Fibroblast of skin of back (primary cell): Measurements from ENCODE around the gene BTBD16.

Source experiments
- DNase-seq: peaks from one replicate; pipeline ENCODE4 v3.0.0-alpha.2; 2013

Gene BTBD16

GRCh38 chr10:122346326-122346950, 75.3 kb downstream of the BTBD16 start:
- DNase-seq = no peak

GRCh38 chr10:122347170-122347841, 76.2 kb downstream of the BTBD16 start:
- no peak for DNase-seq

GRCh38 chr10:122348512-122348911, 77.4 kb downstream of the BTBD16 start:
- DNase-seq = no peak

- no peak for DNase-seq
Measured at GRCh38 chr10:122348935-122349361, 77.9 kb downstream of the BTBD16 start.

GRCh38 chr10:122349758-122350369, 78.8 kb downstream of the BTBD16 start:
- no peak for DNase-seq

GRCh38 chr10:122350893-122351292, 79.8 kb downstream of the BTBD16 start:
- DNase-seq = no peak

- no peak for DNase-seq
Measured at GRCh38 chr10:122352817-122353525, 81.9 kb downstream of the BTBD16 start.

GRCh38 chr10:122354383-122354782, 83.3 kb downstream of the BTBD16 start:
- no peak for DNase-seq

GRCh38 chr10:122357685-122358084, 86.6 kb downstream of the BTBD16 start:
- DNase-seq = no peak

GRCh38 chr10:122359621-122360020, 88.5 kb downstream of the BTBD16 start:
- no peak for DNase-seq

GRCh38 chr10:122361046-122361445, 90.0 kb downstream of the BTBD16 start:
- no peak for DNase-seq

GRCh38 chr10:122362031-122362592, 91.0 kb downstream of the BTBD16 start:
- DNase-seq = no peak

- DNase-seq = no peak
Measured at GRCh38 chr10:122362621-122363020, 91.5 kb downstream of the BTBD16 start.

GRCh38 chr10:122363311-122363710, 92.2 kb downstream of the BTBD16 start:
- DNase-seq = no peak

GRCh38 chr10:122363722-122364463, 92.8 kb downstream of the BTBD16 start:
- no peak for DNase-seq

GRCh38 chr10:122368502-122369254, 97.6 kb downstream of the BTBD16 start:
- DNase-seq = no peak

GRCh38 chr10:122373108-122373507, 102.0 kb downstream of the BTBD16 start:
- DNase-seq = no peak

GRCh38 chr10:122373721-122374120, 102.6 kb downstream of the BTBD16 start:
- peak; percentile 49 for DNase-seq

- DNase-seq = peak; percentile 96
Measured at GRCh38 chr10:122374237-122374858, 103.3 kb downstream of the BTBD16 start, which contains the start of gene PLEKHA1. PLEKHA1 (plus strand) TSS chr10:122374708; CDS start chr10:122393201, 18,493 bp downstream.

GRCh38 chr10:122374859-122375678, 104.0 kb downstream of the BTBD16 start:
- DNase-seq = peak; percentile 49
